Measurements from ENCODE around the gene POC1B.

The POC1B gene

GRCh38 chr12:89379839-89380467 is 145.9 kb downstream of the POC1B start:
- DNase-seq: no peak

DNA sequence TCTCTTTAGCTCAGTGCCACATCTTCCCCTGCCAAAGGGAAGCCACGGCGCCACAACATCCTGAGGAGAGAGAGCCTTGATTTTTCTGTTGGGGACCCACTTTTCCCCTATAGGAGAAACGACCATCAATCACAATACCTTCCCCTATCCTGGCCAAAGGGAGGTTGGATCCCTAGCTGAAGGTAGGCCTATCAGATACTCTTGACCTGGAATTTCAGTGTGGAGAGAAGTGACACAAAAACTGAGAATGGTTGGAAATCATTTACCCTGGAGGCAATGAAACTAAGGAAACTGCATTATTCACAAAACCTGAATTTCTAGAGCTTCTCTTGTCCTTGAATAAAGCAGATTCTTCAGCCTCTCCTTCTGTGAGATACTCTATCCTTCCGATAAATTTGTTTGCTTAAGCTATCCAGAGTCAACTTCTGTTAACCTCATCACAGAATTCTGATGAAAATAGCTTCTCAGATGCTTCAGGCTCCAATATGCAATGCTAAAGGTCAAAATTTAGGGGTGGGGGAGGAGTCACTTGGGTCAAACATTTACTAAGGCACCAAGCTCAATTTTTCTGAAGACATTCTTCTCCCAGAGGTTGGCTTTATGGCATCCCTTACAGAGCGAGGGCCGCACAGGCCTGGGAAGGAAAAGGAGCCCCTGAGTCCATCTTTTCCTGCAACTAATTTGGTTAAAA is 146.6 kb downstream of the POC1B start:
- DNase-seq: no peak

GRCh38 chr12:89376844-89377243 is 149.0 kb downstream of the POC1B start:
- DNase-seq: no peak

GRCh38 chr12:89376202-89376529 is 149.7 kb downstream of the POC1B start:
- DNase-seq: no peak

GRCh38 chr12:89373763-89374572 is 151.9 kb downstream of the POC1B start:
- no peak for DNase-seq

DNA sequence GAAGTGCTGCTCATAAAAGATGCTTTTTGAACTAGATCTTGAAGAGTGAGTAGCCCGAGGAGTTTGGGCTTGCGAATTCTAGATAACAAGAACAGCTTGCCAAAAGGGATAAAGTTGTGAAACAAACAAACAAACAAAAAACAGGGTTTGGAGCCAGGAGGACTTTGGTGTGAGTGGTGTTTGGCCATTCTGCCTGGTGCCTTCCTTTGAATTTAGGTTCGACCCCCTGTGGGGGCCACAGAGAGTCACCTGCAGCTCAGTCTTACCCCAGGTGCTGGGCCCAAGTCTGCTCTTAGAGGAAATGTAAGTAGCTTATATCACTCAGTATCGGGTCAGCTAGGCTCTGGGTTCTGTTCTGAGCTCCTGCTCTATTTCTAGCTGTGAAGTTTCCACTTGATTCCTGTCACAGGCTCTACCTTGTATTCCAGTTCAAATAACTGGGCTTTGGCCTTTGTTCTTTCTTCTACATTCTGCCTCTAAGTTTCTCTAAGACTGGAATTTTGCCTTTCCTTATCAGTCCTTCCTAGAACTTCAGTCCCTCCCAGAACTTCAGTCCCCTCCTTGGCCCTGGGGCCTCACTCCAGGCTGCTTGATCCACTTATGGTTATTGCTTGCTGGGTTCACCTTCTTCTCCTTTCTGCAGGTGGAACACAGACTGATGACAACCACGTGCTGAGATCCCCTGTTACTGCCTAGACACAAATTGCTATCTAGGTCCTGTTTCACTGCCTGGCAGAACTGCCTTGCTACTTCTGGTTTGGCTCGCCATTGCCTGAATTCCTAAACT is 153.1 kb downstream of the POC1B start:
- no peak for DNase-seq

DNA sequence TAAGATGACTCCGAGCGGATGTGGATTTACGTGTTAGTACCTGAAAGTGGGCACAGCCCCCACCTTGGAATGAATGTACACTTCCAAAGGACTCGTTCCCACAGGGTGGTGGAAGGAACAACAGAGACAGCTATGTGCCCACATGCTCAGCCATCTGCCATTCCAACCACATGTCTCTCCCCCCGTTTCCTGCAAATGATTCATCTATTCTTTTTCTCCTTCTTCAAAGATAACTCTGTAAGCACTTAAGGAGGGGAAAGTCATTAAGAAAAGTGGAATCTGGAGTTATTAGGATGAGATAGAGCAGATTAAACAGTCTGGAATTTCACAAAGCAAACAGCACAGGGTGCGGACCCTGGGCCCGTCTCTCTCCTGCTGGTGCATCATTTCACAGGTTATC is 155.0 kb downstream of the POC1B start:
- DNase-seq: peak; percentile 27

- DNase-seq: no peak
These were observed 155.4 kb downstream of the POC1B start for GRCh38 chr12:89370421-89370831.
